Measurements from ENCODE around the gene PIP4K2C. TPM values are rescaled to one million over a fixed set of nuclear protein-coding genes. Genes with fewer than 3 reads are reported as not detected.
"Not testable (repeated sequence)": the region's sequence is repeated elsewhere in the genome, so short reads cannot be mapped to it uniquely, and the experiment has no call there.

Gene PIP4K2C
- total RNA-seq, 2 donors from 2014 or later, result 28.9 to 32.2 TPM

GRCh38 chr12:57570438-57570837 lies 20.6 kb upstream of the PIP4K2C start:
- not testable (repeated sequence) for H3K4me3 Mint-ChIP-seq; DNase-seq; H3K4me1 Mint-ChIP-seq; H3K27ac Mint-ChIP-seq; H3K36me3 Mint-ChIP-seq (ENCODE audit: low read depth); ATAC-seq; H3K9me3 ChIP-seq (ENCODE audit: control insufficient read depth, low read length, poor library complexity, severe bottlenecking)
- peaks cover 19% of the 10 kb centered on the region for H3K27me3 Mint-ChIP-seq

- Mint-ChIP-seq H3K4me3 (no peak overlapping the region), H3K36me3 (ENCODE audit: low read depth) (peaks cover 3% of the 10 kb centered on the region), H3K27ac (no peak overlapping the region), H3K4me1 (no peaks in the 10 kb centered on the region), H3K27me3 (peaks cover 22% of the 10 kb centered on the region)
- no peak for DNase-seq
- H3K9me3 ChIP-seq (ENCODE audit: control insufficient read depth, low read length, poor library complexity, severe bottlenecking), result no peaks in the 10 kb centered on the region
- ATAC-seq, result no peak
These were observed 18.8 kb upstream of the PIP4K2C start for GRCh38 chr12:57571926-57572762.

GRCh38 chr12:57574795-57575194 lies 16.2 kb upstream of the PIP4K2C start:
- H3K36me3 Mint-ChIP-seq (ENCODE audit: low read depth), result no peaks in the 10 kb centered on the region
- peaks cover 12% of the 10 kb centered on the region for H3K27me3 Mint-ChIP-seq
- no peak for ATAC-seq
- no peaks in the 10 kb centered on the region for H3K9me3 ChIP-seq (ENCODE audit: control insufficient read depth, low read length, poor library complexity, severe bottlenecking)
- H3K4me1 Mint-ChIP-seq, result no peaks in the 10 kb centered on the region
- DNase-seq, result no peak
- no peak overlapping the region for H3K27ac Mint-ChIP-seq
- H3K4me3 Mint-ChIP-seq, result no peak overlapping the region

- H3K4me3 Mint-ChIP-seq, result no peak overlapping the region
- ATAC-seq (no peak), DNase-seq (no peak)
- peaks cover 11% of the 10 kb centered on the region for H3K27me3 Mint-ChIP-seq
- no peaks in the 10 kb centered on the region for H3K9me3 ChIP-seq (ENCODE audit: control insufficient read depth, low read length, poor library complexity, severe bottlenecking)
- H3K4me1 Mint-ChIP-seq, result no peaks in the 10 kb centered on the region
- no peaks in the 10 kb centered on the region for H3K36me3 Mint-ChIP-seq (ENCODE audit: low read depth)
- H3K27ac Mint-ChIP-seq, result peak overlapping the region; percentile 70
These were observed 15.0 kb upstream of the PIP4K2C start for GRCh38 chr12:57575771-57576612.

GRCh38 chr12:57576613-57577160 lies 14.3 kb upstream of the PIP4K2C start:
- H3K27ac Mint-ChIP-seq, result peak overlapping the region; percentile 70
- H3K27me3 Mint-ChIP-seq, result peaks cover 11% of the 10 kb centered on the region
- ATAC-seq (no peak), DNase-seq (no peak)
- no peak overlapping the region for H3K4me3 Mint-ChIP-seq
- H3K9me3 ChIP-seq (ENCODE audit: control insufficient read depth, low read length, poor library complexity, severe bottlenecking), result no peaks in the 10 kb centered on the region
- H3K4me1 Mint-ChIP-seq, result no peaks in the 10 kb centered on the region
- H3K36me3 Mint-ChIP-seq (ENCODE audit: low read depth), result no peaks in the 10 kb centered on the region

GRCh38 chr12:57577981-57578758 lies 12.8 kb upstream of the PIP4K2C start:
- DNase-seq, result no peak
- Mint-ChIP-seq H3K4me1 (peaks cover 1% of the 10 kb centered on the region), H3K36me3 (ENCODE audit: low read depth) (peaks cover under 1% of the 10 kb centered on the region), H3K4me3 (no peak overlapping the region), H3K27me3 (peaks cover 16% of the 10 kb centered on the region), H3K27ac (no peak overlapping the region)
- ATAC-seq, result no peak
- no peaks in the 10 kb centered on the region for H3K9me3 ChIP-seq (ENCODE audit: control insufficient read depth, low read length, poor library complexity, severe bottlenecking)

GRCh38 chr12:57579011-57579410 lies 12.0 kb upstream of the PIP4K2C start:
- no peak for DNase-seq
- peaks cover 8% of the 10 kb centered on the region for H3K4me1 Mint-ChIP-seq
- no peaks in the 10 kb centered on the region for H3K9me3 ChIP-seq (ENCODE audit: control insufficient read depth, low read length, poor library complexity, severe bottlenecking)
- no peak overlapping the region for H3K4me3 Mint-ChIP-seq
- no peak for ATAC-seq
- peaks cover 19% of the 10 kb centered on the region for H3K27me3 Mint-ChIP-seq
- peaks cover 2% of the 10 kb centered on the region for H3K36me3 Mint-ChIP-seq (ENCODE audit: low read depth)
- no peak overlapping the region for H3K27ac Mint-ChIP-seq

GRCh38 chr12:57579677-57580465 lies 11.1 kb upstream of the PIP4K2C start:
- peaks cover 22% of the 10 kb centered on the region for H3K27me3 Mint-ChIP-seq
- ATAC-seq (no peak), DNase-seq (no peak)
- peaks cover 11% of the 10 kb centered on the region for H3K4me1 Mint-ChIP-seq
- no peaks in the 10 kb centered on the region for H3K9me3 ChIP-seq (ENCODE audit: control insufficient read depth, low read length, poor library complexity, severe bottlenecking)
- peaks cover 2% of the 10 kb centered on the region for H3K36me3 Mint-ChIP-seq (ENCODE audit: low read depth)
- H3K27ac Mint-ChIP-seq, result no peak overlapping the region
- H3K4me3 Mint-ChIP-seq, result no peak overlapping the region

- no peak for ATAC-seq
- no peak overlapping the region for H3K27ac Mint-ChIP-seq
- H3K9me3 ChIP-seq (ENCODE audit: control insufficient read depth, low read length, poor library complexity, severe bottlenecking), result no peaks in the 10 kb centered on the region
- H3K27me3 Mint-ChIP-seq, result peaks cover 23% of the 10 kb centered on the region
- peaks cover 2% of the 10 kb centered on the region for H3K36me3 Mint-ChIP-seq (ENCODE audit: low read depth)
- no peak overlapping the region for H3K4me3 Mint-ChIP-seq
- no peak for DNase-seq
- H3K4me1 Mint-ChIP-seq, result peaks cover 11% of the 10 kb centered on the region
These were observed 10.6 kb upstream of the PIP4K2C start for GRCh38 chr12:57580466-57580795.

GRCh38 chr12:57581802-57582201 lies 9.2 kb upstream of the PIP4K2C start:
- Mint-ChIP-seq H3K4me3 (no peak overlapping the region), H3K36me3 (ENCODE audit: low read depth) (peaks cover 2% of the 10 kb centered on the region), H3K4me1 (peaks cover 11% of the 10 kb centered on the region), H3K27me3 (peaks cover 20% of the 10 kb centered on the region), H3K27ac (no peak overlapping the region)
- ATAC-seq (no peak), DNase-seq (no peak)
- no peaks in the 10 kb centered on the region for H3K9me3 ChIP-seq (ENCODE audit: control insufficient read depth, low read length, poor library complexity, severe bottlenecking)

- Mint-ChIP-seq H3K4me3 (no peak overlapping the region), H3K4me1 (peaks cover 11% of the 10 kb centered on the region), H3K27ac (no peak overlapping the region), H3K36me3 (ENCODE audit: low read depth) (peaks cover 2% of the 10 kb centered on the region), H3K27me3 (peaks cover 20% of the 10 kb centered on the region)
- ATAC-seq, result no peak
- no peak for DNase-seq
- H3K9me3 ChIP-seq (ENCODE audit: control insufficient read depth, low read length, poor library complexity, severe bottlenecking), result no peaks in the 10 kb centered on the region
These were observed 8.6 kb upstream of the PIP4K2C start for GRCh38 chr12:57582440-57582839.

Data from T-helper 17 cell (primary cell).